ENCODE measurements around the gene HTT.

HTT gene

DNA sequence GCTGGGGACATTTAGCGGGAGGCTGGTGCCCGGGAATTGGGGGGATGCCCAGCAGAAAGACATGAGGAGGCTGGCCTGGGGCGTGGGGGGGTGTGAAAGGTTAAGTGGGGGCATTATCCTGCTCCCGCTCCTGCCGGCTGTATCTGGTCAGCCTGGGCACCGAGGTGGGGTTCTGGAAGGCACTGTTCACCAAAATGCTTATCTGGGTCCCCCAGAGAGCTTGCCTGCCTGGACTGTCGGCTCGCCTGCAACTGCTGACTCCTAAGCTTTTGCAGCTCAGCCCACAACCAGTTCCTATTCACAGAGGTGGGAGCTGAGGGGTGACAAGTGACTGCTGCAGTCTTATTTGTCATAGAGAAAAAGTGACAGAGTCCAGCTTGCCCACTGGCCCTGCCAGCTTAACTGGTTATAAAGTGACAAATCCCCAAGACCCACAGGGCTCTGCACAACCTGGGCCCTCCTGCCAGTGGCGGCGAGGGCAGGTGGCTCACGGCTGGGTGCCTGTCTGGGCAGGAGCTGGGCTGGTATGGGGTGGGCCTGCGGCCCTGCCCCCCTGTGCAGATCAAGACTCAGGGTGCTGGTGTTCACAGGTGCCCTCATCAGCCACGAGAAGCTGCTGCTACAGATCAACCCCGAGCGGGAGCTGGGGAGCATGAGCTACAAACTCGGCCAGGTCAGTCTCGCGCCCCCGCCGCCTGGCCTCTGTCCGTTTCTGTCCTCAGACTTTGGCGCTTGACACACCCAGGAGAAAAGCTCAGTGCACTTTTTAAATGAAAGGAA, 150.8 kb downstream of the HTT start:
- no peak for DNase-seq

DNA sequence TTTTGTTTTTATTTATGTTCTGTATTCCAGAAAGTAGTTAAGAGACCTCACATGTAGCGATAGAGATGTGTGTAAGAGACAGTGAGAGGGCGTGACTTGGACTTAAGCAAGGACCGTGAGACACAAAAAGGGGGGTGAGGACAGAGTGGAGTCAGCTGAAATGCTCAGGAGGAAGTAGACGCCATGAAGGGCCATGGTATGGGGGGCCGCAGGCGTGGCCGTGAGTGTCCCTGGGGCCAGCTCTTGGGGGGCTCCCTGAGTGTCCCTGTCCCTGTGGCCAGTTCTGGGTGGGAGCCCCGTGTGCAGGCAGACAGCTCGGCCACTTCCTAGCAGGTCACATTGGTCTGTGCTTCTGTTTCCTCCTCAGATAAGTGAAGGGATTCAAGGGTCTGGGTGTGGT, 151.5 kb downstream of the HTT start:
- no peak for DNase-seq

DNA sequence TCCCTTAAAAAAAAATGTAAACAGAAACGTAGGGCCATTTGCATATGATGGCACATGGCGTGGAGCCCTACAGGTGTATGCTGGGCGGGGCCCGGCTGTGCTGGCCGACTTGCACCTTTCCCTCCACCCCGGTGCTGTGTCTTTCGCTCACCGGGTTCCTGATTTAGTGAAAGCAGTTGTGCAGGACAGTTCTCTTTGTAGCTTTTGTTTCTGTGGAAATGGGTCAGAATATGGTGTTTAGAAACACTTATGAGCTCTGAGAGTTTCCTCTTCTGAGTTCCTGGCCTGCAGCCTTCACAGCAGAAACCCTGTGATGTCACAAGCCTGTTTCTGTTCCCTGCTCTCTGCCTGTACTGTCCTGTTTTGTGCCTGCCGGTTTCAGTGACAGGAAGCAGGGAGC, 152.0 kb downstream of the HTT start:
- DNase-seq, result no peak

DNA sequence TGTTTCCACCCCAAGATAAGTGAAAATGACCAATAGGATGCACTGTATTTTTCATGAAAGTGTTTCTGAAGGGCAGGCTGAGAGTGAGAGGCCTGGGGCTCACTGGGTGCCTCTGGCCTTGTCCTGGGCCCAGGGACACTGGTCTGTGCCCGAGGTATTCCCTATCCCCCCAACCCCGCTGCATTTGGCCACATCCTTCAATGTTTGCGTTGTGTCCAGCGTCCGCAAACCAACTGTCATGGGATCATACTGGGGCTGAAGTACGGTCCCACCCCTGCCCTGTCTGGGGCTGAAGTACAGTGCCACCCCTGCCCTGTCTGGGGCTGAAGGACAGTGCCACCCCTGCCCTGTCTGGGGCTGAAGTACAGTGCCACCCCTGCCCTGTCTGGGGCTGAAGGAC, 152.5 kb downstream of the HTT start:
- DNase-seq, result no peak

DNA sequence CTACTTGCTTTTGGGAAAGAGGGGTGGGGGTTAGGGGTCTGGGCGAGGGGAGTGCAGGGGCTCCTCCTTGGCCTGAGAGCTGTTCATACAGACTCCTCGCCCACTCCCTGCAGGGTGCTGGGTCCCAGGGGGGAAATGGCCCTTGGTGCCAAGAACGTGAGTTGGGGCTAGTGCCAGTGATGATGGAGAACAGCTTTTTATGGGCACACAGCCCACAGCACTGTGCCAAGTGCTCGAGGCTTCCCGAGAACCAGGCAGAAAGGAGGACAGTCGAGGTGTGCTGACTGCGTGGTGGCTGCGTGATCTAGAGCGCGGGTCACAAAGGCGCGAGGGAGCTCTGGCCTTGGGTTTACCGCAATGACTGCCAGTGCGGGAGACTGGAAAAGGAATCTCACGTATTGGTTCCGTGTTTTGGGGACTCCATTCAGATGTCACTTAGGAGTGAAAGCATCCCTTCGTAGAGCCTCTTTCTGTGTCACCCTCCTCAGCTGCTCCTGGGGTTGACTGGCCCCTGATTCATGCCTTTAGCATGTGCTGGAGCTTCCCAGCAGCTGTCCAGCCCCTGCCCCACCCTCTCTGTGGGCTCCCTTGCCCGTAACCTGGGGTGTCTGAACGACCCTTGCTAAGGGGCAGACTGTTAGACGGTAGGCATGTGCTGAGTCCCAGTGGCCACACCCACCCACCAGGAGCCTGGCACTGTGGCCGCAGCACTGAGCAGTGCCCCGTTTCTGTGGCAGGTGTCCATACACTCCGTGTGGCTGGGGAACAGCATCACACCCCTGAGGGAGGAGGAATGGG, 153.6 kb downstream of the HTT start:
- no peak for DNase-seq

DNA sequence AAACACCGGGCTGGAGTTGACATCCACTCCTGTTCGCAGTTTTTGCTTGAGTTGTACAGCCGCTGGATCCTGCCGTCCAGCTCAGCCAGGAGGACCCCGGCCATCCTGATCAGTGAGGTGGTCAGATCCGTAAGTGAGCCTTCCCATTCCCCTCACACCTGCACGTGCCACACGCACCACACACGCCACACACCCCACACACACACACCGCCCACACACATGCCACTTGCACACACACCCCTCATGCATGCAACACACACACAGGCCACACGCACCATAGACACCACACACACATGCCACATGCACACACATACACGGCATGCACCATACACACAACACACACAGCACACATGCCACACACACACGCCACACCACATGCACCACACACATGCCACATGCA, 154.4 kb downstream of the HTT start:
- no peak for DNase-seq

DNA sequence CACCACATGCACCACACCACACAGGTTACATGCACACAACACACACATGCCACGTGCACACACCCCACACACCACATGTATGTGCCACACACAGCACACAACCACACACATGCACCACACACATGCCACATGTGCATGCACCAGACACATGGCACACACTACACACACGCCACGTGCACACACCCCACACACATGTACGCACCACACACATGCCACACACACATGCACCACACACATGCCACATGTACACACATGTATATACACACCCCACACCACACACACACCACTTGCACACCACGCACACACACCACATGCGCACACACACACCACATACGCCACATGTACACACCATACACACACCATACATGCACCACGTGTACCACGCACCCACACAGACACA, 154.8 kb downstream of the HTT start:
- DNase-seq, result no peak

DNA sequence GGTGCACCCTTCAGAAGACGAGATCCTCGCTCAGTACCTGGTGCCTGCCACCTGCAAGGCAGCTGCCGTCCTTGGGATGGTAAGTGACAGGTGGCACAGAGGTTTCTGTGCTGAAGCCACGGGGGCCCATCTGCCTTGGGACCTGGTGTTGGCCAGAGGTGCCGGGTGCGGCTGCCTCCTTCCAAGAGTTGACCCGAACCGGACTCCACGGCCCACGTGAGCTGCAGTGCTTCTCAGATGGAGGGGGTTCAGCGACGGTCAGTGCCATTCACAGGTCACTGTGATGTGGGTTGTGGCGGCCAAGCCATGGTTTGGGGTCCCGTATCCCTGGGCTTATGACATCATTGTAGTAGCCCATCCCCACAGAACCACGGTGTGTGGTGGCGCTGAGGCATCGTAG, 155.5 kb downstream of the HTT start:
- no peak for DNase-seq

DNA sequence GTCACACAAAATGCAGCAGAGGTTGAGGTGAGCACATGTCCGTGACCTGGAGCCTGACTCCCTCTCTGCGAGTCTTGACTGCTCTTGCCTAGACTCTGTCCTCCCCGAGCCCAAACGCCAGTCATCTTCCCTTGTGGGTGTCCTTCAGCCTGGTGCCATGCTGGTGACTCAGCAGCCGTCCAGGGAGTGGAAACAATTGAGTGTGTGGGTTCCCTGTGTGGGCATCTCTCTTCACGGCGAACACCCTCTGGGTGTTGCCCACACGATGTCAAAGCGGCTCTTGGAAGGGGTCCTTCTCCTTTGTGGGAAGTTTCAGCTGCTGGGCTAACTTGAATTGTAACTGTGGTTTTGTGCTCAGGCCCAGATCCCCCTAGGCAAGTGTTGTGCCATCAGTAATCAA, 157.0 kb downstream of the HTT start:
- DNase-seq, result no peak

DNA sequence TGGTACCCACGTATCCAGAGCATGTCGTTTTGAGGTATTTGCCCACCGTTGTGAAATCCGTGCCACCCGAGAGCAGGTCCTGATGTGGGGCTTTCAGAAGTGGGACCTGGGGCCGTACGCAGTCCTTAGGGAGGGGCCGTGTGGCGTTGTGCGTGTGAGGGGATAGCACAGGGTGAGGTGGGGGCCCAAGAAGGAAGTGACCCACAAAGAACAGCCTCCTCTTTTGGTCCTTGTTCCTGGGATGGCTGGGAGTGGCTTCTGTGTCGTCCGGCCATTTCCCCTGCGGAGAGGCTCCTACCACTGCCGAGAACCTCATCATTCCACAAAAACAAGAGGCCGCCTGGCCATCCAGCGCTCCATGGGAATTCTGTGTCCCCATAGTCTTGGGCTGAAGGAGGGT, 157.5 kb downstream of the HTT start:
- DNase-seq, result no peak

DNA sequence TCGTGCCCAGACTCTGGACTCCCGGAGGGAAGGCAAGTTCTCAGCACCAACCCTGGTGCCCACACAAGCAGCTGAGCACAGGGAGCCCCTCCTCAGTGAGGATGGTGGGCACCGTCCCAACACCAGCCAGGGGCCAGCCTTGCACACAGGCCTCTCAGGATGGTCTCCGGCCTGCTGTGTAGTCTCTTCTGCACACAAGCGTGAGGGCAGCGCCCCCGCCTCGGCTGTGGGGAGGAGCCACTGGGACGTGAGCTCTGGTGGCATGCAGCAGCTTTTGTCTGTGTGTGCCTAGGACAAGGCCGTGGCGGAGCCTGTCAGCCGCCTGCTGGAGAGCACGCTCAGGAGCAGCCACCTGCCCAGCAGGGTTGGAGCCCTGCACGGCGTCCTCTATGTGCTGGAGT, 158.4 kb downstream of the HTT start:
- no peak for DNase-seq

DNA sequence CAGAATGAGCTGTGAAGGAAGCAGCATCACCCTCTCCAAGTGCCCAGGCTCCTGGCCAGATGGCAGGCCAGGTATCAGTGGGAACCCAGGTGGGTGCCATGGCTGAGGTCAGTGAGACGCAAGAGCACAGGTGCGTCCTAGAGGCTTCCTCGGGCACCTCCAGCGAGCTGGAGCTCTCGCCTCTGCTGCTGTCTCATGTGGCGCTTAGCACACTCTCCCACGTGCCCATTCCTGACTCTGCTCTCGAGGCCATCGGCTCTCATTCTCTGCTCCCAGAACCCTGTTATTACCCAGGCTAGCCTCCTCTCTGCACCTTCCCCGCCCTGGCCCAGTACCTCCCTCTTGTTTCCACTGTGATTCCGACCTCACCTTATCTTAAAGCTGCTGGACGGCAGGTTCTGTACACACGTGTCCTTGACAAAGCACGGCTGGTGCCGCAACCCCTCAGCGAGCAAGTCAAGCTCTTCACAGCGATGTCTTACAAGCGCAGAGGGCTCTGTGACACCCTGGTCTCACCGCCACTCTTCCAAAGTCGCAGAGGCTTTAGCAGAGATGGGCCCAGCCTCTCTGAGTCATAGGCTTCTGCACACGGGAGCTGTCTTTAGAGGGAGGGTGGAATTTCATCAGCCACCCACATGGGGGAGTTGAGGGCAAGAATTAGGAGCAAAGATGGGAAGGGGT, 159.1 kb downstream of the HTT start:
- no peak for DNase-seq

DNA sequence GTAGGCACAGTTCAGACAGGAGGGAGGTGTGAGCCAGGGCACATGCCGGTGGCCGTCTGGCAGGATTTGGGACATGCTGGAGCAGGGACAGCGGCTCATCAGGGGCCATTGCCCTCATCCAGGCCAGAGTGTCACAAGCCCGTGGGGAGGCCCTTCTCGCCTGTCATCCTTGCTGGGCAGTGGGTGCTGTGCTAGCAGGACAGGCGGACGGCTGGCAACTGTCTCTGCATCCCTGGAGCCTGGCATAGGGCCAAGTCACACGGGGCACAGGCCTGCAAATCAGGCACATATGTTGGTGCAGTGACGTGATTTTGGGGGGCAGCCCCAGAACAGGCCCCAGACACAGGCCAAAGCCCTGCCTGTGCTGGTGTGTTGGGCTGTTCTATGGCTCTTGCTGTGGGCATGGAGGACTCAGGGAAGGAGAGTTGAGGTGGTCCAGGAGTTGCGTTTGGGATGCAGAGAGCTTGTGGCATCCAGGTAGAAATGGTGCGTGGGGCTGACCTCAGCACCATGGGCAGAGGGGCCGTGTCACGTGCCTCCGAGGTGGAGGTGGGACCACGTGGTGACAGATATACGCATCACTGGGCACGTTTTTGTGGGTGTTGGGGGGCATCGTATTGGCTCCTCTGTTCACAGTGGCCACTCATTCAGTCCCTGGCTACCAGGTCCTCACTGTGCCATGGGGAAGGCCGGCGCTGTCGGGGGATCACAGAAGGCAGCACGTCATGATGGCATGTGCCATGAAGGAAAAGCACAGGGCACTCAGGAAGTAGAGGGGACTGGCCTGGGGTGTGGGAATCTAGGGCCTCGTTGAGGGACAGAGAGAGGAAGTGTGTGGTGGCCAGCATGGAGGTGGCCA, 159.9 kb downstream of the HTT start:
- DNase-seq, result no peak

DNA sequence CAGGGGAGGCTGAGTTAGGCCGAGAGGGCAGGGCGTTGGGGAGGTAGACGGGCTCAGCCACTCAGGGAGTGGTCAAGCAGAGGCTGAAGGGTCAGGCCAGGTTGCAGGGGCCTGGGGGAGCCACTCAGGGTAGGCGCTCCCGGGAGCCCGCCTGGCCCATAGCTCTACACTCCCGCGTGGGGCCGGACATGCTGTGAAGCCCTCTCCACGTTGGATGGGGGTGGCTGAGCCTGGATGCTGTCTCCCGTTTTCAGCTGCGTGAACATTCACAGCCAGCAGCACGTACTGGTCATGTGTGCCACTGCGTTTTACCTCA, 160.5 kb downstream of the HTT start:
- DNase-seq, result no peak

DNA sequence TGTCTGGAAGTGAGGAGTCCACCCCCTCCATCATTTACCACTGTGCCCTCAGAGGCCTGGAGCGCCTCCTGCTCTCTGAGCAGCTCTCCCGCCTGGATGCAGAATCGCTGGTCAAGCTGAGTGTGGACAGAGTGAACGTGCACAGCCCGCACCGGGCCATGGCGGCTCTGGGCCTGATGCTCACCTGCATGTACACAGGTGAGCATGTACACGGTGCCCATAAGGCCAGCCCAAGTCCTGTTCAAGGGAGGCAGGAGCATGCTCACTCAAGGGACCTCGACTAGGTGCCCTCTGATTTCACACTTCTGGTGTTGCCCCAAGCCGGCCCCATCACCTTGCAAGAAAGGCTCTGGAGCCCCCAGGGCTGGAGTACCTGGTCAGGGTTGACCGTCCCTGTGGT, 161.1 kb downstream of the HTT start:
- DNase-seq, result no peak

DNA sequence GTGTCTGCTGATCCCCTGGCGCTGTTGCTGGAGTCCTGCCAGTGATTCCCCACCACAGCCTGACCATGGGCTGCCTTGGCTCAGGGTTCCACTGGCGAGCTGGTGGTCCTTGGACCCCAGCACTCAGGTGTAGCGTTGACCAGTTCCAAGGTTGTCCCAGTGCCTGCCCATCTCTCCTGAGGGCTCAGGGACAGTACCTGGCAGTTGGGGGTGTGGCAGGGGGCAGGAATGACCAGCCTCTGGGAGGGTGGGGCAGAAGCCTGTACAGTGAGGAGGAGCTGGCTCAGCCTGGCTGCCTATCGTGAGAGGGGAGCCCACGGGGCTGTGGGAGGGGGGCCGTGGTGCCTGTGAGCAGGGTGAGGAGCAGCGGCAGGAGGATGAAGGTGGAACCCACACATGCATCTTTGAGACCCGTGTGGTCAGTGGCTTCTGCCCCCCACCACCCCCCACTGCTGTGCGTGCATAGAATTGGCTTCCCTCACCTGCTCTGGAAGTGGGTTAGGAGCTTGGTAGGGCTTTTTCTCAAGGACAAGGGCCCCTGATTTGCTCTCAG, 161.9 kb downstream of the HTT start:
- no peak for DNase-seq

DNA sequence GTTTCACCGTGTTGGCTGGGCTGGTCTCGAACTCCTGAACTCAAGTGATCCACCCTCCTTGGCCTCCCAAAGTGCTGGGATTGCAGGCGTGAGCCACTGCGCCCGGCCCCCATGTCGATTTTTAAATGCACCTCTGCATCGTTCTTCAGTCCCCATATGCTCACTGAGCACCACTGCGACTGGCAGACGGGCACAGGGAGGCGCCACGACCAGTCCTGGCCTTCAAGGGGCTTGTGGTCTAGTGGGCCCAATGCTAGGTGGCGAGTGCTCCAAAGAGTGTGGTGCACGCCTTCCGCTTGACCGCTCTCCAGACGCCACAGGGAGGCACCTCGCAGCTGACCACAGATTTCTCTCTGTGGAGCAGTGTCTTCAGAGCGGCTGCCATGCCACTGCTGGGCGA, 162.8 kb downstream of the HTT start:
- no peak for DNase-seq

DNA sequence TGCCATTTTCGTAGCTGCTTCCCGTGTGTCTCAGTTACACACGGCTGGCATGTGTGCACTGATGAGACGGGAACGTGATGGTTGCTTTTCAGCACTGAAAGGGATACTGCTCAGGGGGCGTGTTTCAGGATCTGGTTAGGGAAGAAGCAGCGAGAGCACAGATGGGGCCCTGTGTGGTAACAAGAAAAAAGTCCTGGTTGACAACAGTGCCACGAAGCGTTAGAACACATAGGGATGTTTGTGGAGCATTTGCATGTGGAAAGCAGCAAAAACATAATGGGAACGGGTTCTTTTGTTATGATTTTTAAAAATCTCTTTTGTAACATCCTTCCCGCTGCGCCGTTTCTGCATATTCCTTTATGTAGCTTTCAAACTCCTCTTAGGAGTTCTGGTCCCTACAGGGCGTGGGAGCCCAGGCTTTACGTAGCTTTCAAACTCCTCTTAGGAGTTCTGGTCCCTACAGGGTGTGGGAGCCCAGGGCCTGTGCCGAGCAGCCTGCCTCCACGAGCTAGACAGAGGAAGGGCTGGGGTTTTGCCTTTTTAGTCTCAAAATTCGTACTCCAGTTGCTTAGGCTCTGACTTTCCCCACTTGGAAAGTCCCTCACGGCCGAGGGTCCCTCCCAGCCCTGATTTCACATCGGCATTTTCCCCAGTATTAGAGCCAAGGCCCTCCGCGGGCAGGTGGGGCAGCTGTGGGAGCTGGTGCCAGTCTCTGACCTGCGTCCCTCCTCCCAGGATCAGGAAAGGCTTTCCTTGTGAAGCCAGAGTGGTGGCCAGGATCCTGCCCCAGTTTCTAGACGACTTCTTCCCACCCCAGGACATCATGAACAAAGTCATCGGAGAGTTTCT, 163.5 kb downstream of the HTT start:
- DNase-seq, result no peak

DNA sequence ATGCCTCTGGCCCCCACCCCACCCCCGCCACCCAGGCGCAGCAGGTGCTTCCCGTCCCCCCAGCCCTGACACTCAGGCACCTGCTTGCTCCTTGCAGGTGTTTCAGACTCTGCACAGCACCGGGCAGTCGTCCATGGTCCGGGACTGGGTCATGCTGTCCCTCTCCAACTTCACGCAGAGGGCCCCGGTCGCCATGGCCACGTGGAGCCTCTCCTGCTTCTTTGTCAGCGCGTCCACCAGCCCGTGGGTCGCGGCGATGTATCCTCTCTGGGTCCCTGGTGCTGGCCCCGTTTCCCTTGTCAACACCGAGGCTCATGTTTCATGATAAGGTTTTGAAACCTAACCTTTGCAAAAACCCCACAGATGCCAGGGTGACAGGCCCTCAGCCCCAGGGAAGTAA, 164.2 kb downstream of the HTT start:
- DNase-seq, result no peak

DNA sequence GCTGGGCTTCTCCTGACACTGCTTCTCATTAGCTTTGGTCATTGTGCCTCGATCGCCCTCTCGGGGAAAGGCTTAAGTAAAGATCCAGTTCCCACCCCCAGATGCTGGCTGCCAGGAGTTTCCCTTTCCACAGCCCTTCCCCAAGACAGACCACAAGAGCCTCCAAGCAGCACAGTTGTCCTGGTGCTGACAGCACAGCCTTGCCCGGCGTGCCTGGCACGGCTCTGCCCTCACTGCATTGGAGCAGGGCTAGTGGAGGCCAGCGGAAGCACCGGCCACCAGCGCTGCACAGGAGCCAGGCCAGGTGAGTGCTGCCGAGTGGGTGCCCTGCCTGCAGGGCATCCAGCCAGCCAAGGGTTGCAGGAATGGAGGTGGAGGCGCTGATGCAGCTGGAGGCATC, 164.8 kb downstream of the HTT start:
- DNase-seq, result no peak

DNA sequence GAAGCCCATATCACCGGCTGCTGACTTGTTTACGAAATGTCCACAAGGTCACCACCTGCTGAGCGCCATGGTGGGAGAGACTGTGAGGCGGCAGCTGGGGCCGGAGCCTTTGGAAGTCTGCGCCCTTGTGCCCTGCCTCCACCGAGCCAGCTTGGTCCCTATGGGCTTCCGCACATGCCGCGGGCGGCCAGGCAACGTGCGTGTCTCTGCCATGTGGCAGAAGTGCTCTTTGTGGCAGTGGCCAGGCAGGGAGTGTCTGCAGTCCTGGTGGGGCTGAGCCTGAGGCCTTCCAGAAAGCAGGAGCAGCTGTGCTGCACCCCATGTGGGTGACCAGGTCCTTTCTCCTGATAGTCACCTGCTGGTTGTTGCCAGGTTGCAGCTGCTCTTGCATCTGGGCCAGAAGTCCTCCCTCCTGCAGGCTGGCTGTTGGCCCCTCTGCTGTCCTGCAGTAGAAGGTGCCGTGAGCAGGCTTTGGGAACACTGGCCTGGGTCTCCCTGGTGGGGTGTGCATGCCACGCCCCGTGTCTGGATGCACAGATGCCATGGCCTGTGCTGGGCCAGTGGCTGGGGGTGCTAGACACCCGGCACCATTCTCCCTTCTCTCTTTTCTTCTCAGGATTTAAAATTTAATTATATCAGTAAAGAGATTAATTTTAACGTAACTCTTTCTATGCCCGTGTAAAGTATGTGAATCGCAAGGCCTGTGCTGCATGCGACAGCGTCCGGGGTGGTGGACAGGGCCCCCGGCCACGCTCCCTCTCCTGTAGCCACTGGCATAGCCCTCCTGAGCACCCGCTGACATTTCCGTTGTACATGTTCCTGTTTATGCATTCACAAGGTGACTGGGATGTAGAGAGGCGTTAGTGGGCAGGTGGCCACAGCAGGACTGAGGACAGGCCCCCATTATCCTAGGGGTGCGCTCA, 165.8 kb downstream of the HTT start:
- no peak for DNase-seq

Data from NCI-H1105 (cell line).